ENCODE measurements around the gene ABCD2.
"Not testable (repeated sequence)": the region's sequence is repeated elsewhere in the genome, so short reads cannot be mapped to it uniquely, and the experiment has no call there.

The ABCD2 gene

DNA sequence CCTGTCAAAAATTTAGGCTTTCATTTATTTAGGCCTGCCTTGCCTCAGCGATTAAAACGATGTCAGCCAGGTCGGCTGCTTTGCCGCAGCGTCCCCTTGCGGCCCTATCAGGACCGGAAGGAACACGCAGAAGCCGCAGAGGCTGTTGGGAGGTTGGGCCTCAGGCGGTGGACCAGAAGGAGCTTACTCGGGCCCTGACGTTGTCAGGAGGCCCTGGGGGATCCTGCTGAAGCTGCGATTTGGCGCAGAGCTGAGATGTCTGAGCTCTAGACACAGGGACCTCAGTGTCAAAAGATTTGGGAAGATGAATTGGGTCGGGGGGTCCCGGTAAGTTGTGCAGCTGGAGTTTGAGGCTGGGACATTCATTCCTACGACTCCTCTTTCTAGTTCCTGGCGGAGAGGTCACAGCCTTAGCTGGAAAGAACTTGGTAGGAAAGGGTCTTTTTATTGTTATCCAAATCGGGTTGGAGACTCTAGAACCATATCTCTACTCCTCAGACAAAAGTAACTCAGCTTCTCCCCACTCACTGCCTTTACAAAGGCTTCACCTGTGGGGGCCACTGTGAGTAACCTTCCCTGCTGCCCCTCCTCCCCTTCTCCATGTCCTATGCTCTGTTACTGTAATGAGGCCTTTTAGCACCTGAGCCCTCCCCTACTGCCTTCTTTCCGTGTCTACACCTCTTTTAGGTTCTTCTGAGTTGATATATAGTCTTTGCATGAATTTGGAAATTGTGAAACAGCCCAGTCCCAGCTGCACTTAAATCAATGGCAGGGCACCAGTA is 6.6 kb upstream of the ABCD2 start:
- H3K27ac ChIP-seq (ENCODE audit: poor library complexity, severe bottlenecking) = no peak overlapping the region
- TF ChIP-seq, protein P1, sequence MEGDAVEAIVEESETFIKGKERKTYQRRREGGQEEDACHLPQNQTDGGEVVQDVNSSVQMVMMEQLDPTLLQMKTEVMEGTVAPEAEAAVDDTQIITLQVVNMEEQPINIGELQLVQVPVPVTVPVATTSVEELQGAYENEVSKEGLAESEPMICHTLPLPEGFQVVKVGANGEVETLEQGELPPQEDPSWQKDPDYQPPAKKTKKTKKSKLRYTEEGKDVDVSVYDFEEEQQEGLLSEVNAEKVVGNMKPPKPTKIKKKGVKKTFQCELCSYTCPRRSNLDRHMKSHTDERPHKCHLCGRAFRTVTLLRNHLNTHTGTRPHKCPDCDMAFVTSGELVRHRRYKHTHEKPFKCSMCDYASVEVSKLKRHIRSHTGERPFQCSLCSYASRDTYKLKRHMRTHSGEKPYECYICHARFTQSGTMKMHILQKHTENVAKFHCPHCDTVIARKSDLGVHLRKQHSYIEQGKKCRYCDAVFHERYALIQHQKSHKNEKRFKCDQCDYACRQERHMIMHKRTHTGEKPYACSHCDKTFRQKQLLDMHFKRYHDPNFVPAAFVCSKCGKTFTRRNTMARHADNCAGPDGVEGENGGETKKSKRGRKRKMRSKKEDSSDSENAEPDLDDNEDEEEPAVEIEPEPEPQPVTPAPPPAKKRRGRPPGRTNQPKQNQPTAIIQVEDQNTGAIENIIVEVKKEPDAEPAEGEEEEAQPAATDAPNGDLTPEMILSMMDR (IDR thresholded peaks at IDR 0.05; ENCODE audit: poor library complexity, severe bottlenecking) = no peak
- DNase-seq (ENCODE audit: low spot score) = no peak

DNA sequence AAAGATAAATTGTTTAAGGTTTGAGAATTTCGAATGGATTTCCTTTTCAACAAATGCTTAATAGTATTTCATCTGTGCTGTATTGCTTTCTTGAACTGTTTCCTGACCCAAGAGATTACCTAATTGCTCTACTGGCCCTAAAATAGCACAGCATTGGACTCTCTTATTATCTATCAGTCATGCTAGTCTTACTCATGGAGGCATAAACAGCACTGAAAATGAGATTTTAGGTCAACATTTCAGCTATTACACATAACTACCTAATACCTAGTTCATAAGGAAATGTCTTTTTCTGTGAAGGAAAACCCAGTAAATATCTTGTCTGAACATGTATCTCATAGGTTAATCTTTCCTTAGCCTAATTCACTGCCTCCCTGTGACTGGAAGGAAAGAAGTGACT is 4.3 kb upstream of the ABCD2 start:
- ATAC-seq (ENCODE audit: low read depth) = no peak
- Histone ChIP-seq H3K9me3 (ENCODE audit: severe bottlenecking) (no peaks in the 10 kb centered on the region), H3K4me3 (ENCODE audit: severe bottlenecking) (no peak overlapping the region), H3K4me1 (ENCODE audit: insufficient read depth, poor library complexity, severe bottlenecking) (peaks cover 5% of the 10 kb centered on the region), H3K27me3 (ENCODE audit: insufficient read depth, poor library complexity, severe bottlenecking) (no peaks in the 10 kb centered on the region), H3K27ac (ENCODE audit: poor library complexity, severe bottlenecking) (no peak overlapping the region), H3K36me3 (ENCODE audit: low read depth) (no peaks in the 10 kb centered on the region)
- TF ChIP-seq, protein P1 (IDR thresholded peaks at IDR 0.05; ENCODE audit: poor library complexity, severe bottlenecking) = no peak
- DNase-seq (ENCODE audit: low spot score) = no peak

More for the DNA sequence above, 6.6 kb upstream of the ABCD2 start:
- ATAC-seq (ENCODE audit: low read depth) = no peak
- Histone ChIP-seq H3K9me3 (ENCODE audit: severe bottlenecking) (no peaks in the 10 kb centered on the region), H3K27me3 (ENCODE audit: insufficient read depth, poor library complexity, severe bottlenecking) (no peaks in the 10 kb centered on the region), H3K4me3 (ENCODE audit: severe bottlenecking) (no peak overlapping the region), H3K4me1 (ENCODE audit: insufficient read depth, poor library complexity, severe bottlenecking) (no peaks in the 10 kb centered on the region), H3K36me3 (ENCODE audit: low read depth) (no peaks in the 10 kb centered on the region)

DNA sequence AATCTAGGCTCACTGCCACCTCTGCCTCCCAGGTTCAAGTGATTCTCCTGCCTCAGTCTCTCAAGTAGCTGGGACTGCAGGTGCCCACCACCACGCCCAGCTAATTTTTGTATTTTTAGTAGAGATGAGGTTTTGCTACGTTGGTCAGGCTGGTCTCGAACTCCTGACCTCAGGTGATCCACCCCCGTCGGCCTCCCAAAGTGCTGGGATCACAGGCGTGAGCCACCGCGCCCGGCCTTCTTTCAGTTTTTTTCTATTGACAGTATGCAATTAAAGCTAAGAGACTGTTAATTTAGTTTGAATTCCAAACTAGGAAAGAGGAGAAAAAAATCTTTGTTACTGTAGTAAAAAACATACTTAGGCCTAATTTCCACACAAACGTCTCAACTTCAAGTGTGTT is 3.6 kb upstream of the ABCD2 start:
- ATAC-seq (ENCODE audit: low read depth); H3K4me1 ChIP-seq (ENCODE audit: insufficient read depth, poor library complexity, severe bottlenecking); H3K9me3 ChIP-seq (ENCODE audit: severe bottlenecking); H3K27me3 ChIP-seq (ENCODE audit: insufficient read depth, poor library complexity, severe bottlenecking); DNase-seq (ENCODE audit: low spot score); H3K4me3 ChIP-seq (ENCODE audit: severe bottlenecking); H3K27ac ChIP-seq (ENCODE audit: poor library complexity, severe bottlenecking); H3K36me3 ChIP-seq (ENCODE audit: low read depth): not testable (repeated sequence)

DNA sequence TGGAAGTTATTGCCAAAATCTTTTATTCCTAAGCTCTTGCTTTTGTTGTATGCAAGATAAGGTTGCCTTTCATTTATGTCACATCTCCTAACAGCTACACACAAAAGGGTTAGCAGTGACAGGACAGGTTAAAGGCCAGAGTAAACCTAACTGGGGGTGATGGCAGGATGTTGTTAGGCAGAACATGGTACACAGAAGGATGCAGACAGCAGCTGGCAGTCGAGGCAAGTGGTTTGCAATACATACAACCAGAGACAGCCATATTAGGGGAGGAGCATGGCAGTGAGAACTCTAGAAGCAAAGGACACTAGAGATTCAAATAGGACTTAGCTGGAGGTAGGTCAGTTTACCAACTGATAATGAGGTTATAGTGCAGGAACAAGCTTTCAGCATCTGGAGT is 2.7 kb upstream of the ABCD2 start:
- Histone ChIP-seq H3K4me3 (ENCODE audit: severe bottlenecking) (no peak overlapping the region), H3K36me3 (ENCODE audit: low read depth) (no peaks in the 10 kb centered on the region), H3K9me3 (ENCODE audit: severe bottlenecking) (no peaks in the 10 kb centered on the region), H3K27ac (ENCODE audit: poor library complexity, severe bottlenecking) (no peak overlapping the region), H3K4me1 (ENCODE audit: insufficient read depth, poor library complexity, severe bottlenecking) (peaks cover 5% of the 10 kb centered on the region), H3K27me3 (ENCODE audit: insufficient read depth, poor library complexity, severe bottlenecking) (no peaks in the 10 kb centered on the region)
- TF ChIP-seq, protein P1 (IDR thresholded peaks at IDR 0.05; ENCODE audit: poor library complexity, severe bottlenecking) = no peak
- no peak for DNase-seq (ENCODE audit: low spot score)
- ATAC-seq (ENCODE audit: low read depth) = no peak

DNA sequence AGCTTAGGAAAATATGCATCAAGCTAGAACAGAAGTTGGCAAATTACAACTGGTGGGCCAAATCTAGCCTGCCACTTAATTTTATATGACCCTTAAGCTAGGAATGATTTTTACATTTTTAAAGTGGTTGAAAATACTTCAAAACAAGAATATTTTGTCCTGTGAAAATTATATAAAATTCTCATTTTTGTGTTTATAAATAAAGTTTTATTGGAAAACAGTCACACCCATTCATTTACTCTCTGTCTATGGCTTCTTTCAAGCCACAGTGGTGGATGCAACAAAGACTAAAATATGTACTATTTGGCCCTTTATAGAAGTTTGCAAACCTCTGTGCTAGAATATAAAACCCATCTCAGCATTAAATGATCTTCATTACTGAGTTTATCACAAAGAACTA is 2.1 kb upstream of the ABCD2 start:
- no peak overlapping the region for H3K27ac ChIP-seq (ENCODE audit: poor library complexity, severe bottlenecking)
- peaks cover 5% of the 10 kb centered on the region for H3K4me1 ChIP-seq (ENCODE audit: insufficient read depth, poor library complexity, severe bottlenecking)
- TF ChIP-seq, protein P1 (IDR thresholded peaks at IDR 0.05; ENCODE audit: poor library complexity, severe bottlenecking) = no peak
- DNase-seq (ENCODE audit: low spot score) (no peak), ATAC-seq (ENCODE audit: low read depth) (no peak)
- H3K27me3 ChIP-seq (ENCODE audit: insufficient read depth, poor library complexity, severe bottlenecking) = no peaks in the 10 kb centered on the region
- H3K9me3 ChIP-seq (ENCODE audit: severe bottlenecking) = no peaks in the 10 kb centered on the region
- no peak overlapping the region for H3K4me3 ChIP-seq (ENCODE audit: severe bottlenecking)
- no peaks in the 10 kb centered on the region for H3K36me3 ChIP-seq (ENCODE audit: low read depth)
